A673 (cell line): ENCODE results near the gene CNPPD1. TPM values are rescaled to one million over a fixed set of nuclear protein-coding genes. Genes with fewer than 3 reads are reported as not detected.

ENCODE experiments used
- BruUV-seq: library from RNA; stranded (reverse); fragments of 400-500 nt; replicated peaks from 2 replicates; lab custom pipeline; 2021; lab: Mats Ljungman, UMichigan
- CTCF ChIA-PET: fragments of 300-600 bp; sonication (Branson Sonifier 250); formaldehyde crosslinking; loops from one replicate; lab custom pipeline; 2022; ENCODE audit warnings: antibody characterized with exemption; lab: Charles Lee
- POLR2A ChIA-PET: fragments of 300-600 bp; sonication (Branson Sonifier 250); formaldehyde crosslinking; loops from one replicate; lab custom pipeline; 2022; ENCODE audit warnings: antibody characterized with exemption; ENCODE audit not compliant: low non-redundant PET; lab: Charles Lee
- DNase-seq: peaks from one replicate; pipeline ENCODE4 v3.0.0-alpha.2; 2015; ENCODE audit warnings: low spot score
- H3K27ac ChIP-seq: fragments of 200-600 bp; sonication (generic); 2 replicates; pipeline ENCODE4 v1.5.1; 2016; ENCODE audit warnings: mixed run types, low read depth, mild to moderate bottlenecking, mixed read lengths, antibody characterized with exemption, low read length; ENCODE audit not compliant: poor library complexity, severe bottlenecking
- H3K27me3 ChIP-seq: fragments of 200-600 bp; sonication (generic); replicated peaks from 2 replicates; pipeline ENCODE4 v1.6.1; 2017; ENCODE audit warnings: mixed run types, low read depth, mild to moderate bottlenecking, mixed read lengths, antibody characterized with exemption, low read length; ENCODE audit not compliant: insufficient read depth, poor library complexity
- H3K36me3 ChIP-seq: fragments of 200-600 bp; sonication (generic); 2 replicates; pipeline ENCODE4 v1.6.1; 2016; ENCODE audit warnings: mixed run types, mild to moderate bottlenecking, mixed read lengths, antibody characterized with exemption, low read length; ENCODE audit not compliant: insufficient read depth, poor library complexity, severe bottlenecking
- H3K4me1 ChIP-seq: fragments of 200-600 bp; sonication (generic); 2 replicates; pipeline ENCODE4 v1.6.1; 2017; ENCODE audit warnings: mixed run types, mild to moderate bottlenecking, mixed read lengths, antibody characterized with exemption, low read length; ENCODE audit not compliant: insufficient read depth, poor library complexity, severe bottlenecking
- H3K4me3 ChIP-seq: fragments of 200-600 bp; sonication (generic); 2 replicates; pipeline ENCODE4 v1.5.1; 2016; ENCODE audit warnings: low read depth, mixed run types, mild to moderate bottlenecking, mixed read lengths, low read length; ENCODE audit not compliant: poor library complexity, severe bottlenecking
- H3K9me3 ChIP-seq: fragments of 200-600 bp; sonication (generic); 2 replicates; pipeline ENCODE4 v1.6.1; 2016; ENCODE audit warnings: mixed run types, low read depth, mild to moderate bottlenecking, mixed read lengths, antibody characterized with exemption, low read length; ENCODE audit not compliant: poor library complexity, severe bottlenecking
- CTCF ChIP-seq: fragments of 300-800, 200-600 bp; sonication (generic); conservative IDR thresholded peaks from 2 replicates; pipeline ENCODE4 v1.5.1; 2017; ENCODE audit warnings: low read depth, mild to moderate bottlenecking, antibody characterized with exemption, low read length, moderate library complexity, mixed read lengths
- EZH2 ChIP-seq: fragments of 200-600 bp; sonication (generic); IDR thresholded peaks from 2 replicates; pipeline ENCODE4 v1.6.1; 2017; ENCODE audit warnings: borderline replicate concordance, low read depth, mild to moderate bottlenecking, mixed read lengths, antibody characterized with exemption, low read length; ENCODE audit not compliant: poor library complexity, severe bottlenecking
- intact Hi-C: fragments of 100-400 bp; cut with micrococcal nuclease; formaldehyde crosslinking; loops from one replicate; pipeline ENCODE4 v1.10.0; 2022; ENCODE audit not compliant: unreplicated experiment
- total RNA-seq: library from RNA; stranded (reverse); gene quantifications from 2 replicates; pipeline ENCODE4 v1.2.3, GENCODE V29; 2021

Gene CNPPD1
- total RNA-seq, 1 experiment from 2014 or later = 38.0 TPM

DNA sequence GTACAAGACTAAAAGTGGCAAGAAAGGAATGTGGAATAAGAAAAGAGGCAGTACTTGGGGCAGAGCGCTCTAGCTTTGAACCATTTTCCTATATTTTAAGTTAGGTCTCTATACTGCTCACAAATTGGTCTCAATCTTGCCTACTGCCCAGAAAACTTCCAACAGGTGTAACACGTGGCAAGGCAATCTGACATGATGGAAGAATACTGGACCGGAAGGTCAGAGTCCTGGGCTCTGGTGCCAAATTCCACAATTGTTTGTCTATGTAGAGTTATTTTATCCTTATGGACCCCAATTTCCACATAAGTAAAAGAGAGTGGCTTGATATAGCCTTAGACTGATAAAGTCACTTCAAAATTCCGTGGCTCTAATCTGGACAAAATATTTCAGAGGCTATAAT, 45.0 kb downstream of the CNPPD1 start:
- TF ChIP-seq CTCF (no peak), EZH2 (no peak)
- H3K4me3 ChIP-seq = no peak overlapping the region
- H3K4me1 ChIP-seq = no peaks in the 10 kb centered on the region
- intact Hi-C loops = no loop called here
- H3K9me3 ChIP-seq = no peaks in the 10 kb centered on the region
- H3K27me3 ChIP-seq = no peaks in the 10 kb centered on the region
- no peak for DNase-seq
- CTCF ChIA-PET = interaction anchor here (1.4 kb wide), 1 partner anchor 12 kb away, joined by 3 read pairs; no protein-coding TSS in a partner anchor
- POLR2A ChIA-PET = no interaction called here
- BruUV-seq = no TSS peak
- H3K27ac ChIP-seq = no peak overlapping the region
- H3K36me3 ChIP-seq = no peaks in the 10 kb centered on the region

GRCh38 chr2:219131327-219131726, 45.4 kb downstream of the CNPPD1 start:
- intact Hi-C loops = no loop called here
- no peak overlapping the region for H3K27ac ChIP-seq
- CTCF ChIA-PET = interaction anchor here (1.4 kb wide), 1 partner anchor 12 kb away, joined by 3 read pairs; no protein-coding TSS in a partner anchor
- H3K4me1 ChIP-seq = no peaks in the 10 kb centered on the region
- H3K9me3 ChIP-seq = no peaks in the 10 kb centered on the region
- no peaks in the 10 kb centered on the region for H3K27me3 ChIP-seq
- no peaks in the 10 kb centered on the region for H3K36me3 ChIP-seq
- no peak for DNase-seq
- H3K4me3 ChIP-seq = no peak overlapping the region
- TF ChIP-seq EZH2 (no peak), CTCF (no peak)
- POLR2A ChIA-PET = no interaction called here
- BruUV-seq = no TSS peak

DNA sequence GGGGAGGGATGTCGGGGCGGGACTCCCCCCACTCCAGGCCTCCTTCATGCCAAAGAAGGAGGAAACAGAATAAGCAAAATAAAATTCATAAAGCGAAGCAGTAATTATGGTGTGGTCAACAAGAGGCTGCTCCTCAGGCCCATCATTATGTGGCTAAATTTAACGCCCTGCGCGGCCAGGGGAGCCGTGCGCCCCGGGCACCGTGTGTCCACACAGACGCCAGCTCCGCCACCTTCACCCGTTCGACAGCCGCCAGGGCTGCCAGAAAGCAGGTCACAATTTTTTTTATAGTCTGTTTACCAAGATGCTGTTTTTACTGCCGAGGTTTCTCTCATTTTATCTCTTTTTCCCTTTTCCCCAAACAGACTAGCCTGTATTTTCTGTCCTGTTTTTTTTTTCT, 47.1 kb downstream of the CNPPD1 start:
- H3K4me1 ChIP-seq = no peaks in the 10 kb centered on the region
- ChIA-PET CTCF (no interaction called here), POLR2A (no interaction called here)
- intact Hi-C loops = loop anchor here (10.0 kb wide), 1 partner anchor 255 kb away; no protein-coding TSS in a partner anchor
- no peaks in the 10 kb centered on the region for H3K9me3 ChIP-seq
- H3K4me3 ChIP-seq = no peak overlapping the region
- TF ChIP-seq EZH2 = no peak
- TF ChIP-seq CTCF = no peak
- no peaks in the 10 kb centered on the region for H3K36me3 ChIP-seq
- no peak overlapping the region for H3K27ac ChIP-seq
- no TSS peak for BruUV-seq
- DNase-seq = no peak
- no peaks in the 10 kb centered on the region for H3K27me3 ChIP-seq
